RWPE2 (cell line): ENCODE results near the gene BCAS1.

ENCODE experiments used
- ATAC-seq: fragments of 200-7000 bp; cut with Tn5 transposase; 3 replicates; pipeline ENCODE4 v1.9.1; 2021; ENCODE audit warnings: low read depth
- DNase-seq: peaks from one replicate; pipeline ENCODE4 v3.0.0-alpha.2; 2020; ENCODE audit warnings: low spot score
- H3K27ac ChIP-seq: fragments of 450-650 bp; 2 replicates; pipeline ENCODE4 v1.5.1; 2017; ENCODE audit warnings: mild to moderate bottlenecking; ENCODE audit not compliant: poor library complexity, severe bottlenecking
- H3K27me3 ChIP-seq: fragments of 250-450 bp; sonication (Bioruptor Pico); 2 replicates; pipeline ENCODE4 v1.5.1; 2021; ENCODE audit warnings: mild to moderate bottlenecking, moderate library complexity; ENCODE audit not compliant: insufficient read depth, poor library complexity, severe bottlenecking
- H3K36me3 ChIP-seq: fragments of 250-450 bp; sonication (Bioruptor Pico); 2 replicates; pipeline ENCODE4 v1.5.1; 2020; ENCODE audit warnings: low read depth, mild to moderate bottlenecking, moderate library complexity
- H3K4me1 ChIP-seq: fragments of 250-450 bp; sonication (Bioruptor Pico); 2 replicates; pipeline ENCODE4 v1.5.1; 2021; ENCODE audit warnings: mild to moderate bottlenecking, moderate library complexity; ENCODE audit not compliant: insufficient read depth, poor library complexity, severe bottlenecking
- H3K4me3 ChIP-seq: fragments of 250-450 bp; sonication (Bioruptor Pico); 2 replicates; pipeline ENCODE4 v1.5.1; 2021; ENCODE audit warnings: mild to moderate bottlenecking, moderate library complexity; ENCODE audit not compliant: severe bottlenecking
- H3K9me3 ChIP-seq: fragments of 250-450 bp; sonication (Bioruptor Pico); 2 replicates; pipeline ENCODE4 v1.5.1; 2021; ENCODE audit warnings: mild to moderate bottlenecking, moderate library complexity; ENCODE audit not compliant: severe bottlenecking
- TF ChIP-seq, protein P1 (sequence below): fragments of 450-650 bp; IDR thresholded peaks from one replicate; pipeline ENCODE4 v1.5.1; 2017; ENCODE audit warnings: mild to moderate bottlenecking, moderate library complexity; ENCODE audit not compliant: poor library complexity, severe bottlenecking

BCAS1 gene

DNA sequence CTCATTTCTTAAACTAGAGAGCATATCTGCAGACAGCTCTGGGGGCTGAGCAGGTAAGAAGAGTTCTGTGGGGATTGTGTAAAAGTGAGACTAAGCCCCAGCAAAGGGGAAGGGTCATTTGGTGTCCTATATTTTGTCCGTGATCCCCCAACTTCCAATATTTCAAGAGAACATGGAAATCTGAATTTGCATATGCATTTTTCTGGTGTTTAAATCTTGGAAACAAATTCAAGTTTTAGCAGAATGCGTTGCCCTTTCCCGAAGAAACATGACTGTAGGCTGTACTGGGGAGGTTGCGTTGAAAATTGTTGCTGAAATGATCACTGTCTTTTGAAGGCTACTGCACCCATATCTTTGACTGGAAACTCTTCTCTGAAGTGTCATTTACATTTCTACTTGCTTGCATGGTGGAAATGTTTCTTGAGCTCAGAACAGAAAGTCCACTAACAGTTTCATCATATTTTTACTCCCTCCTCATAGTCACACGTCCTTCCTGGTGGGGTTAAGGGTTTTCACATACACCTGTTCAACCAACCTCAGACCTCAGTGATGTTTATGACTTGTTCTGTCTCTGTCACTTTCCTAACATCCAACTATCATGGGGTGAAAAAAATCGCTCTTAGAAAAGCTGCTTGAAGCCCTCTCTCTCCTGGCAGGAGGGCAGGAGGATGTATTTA lies 140.3 kb downstream of the BCAS1 start:
- Histone ChIP-seq H3K27me3 (no peaks in the 10 kb centered on the region), H3K9me3 (no peaks in the 10 kb centered on the region), H3K36me3 (no peaks in the 10 kb centered on the region), H3K27ac (peak overlapping the region; percentile 33), H3K4me3 (no peak overlapping the region), H3K4me1 (peaks cover 41% of the 10 kb centered on the region)
- ATAC-seq (no peak), DNase-seq (no peak)
- TF ChIP-seq, protein P1, sequence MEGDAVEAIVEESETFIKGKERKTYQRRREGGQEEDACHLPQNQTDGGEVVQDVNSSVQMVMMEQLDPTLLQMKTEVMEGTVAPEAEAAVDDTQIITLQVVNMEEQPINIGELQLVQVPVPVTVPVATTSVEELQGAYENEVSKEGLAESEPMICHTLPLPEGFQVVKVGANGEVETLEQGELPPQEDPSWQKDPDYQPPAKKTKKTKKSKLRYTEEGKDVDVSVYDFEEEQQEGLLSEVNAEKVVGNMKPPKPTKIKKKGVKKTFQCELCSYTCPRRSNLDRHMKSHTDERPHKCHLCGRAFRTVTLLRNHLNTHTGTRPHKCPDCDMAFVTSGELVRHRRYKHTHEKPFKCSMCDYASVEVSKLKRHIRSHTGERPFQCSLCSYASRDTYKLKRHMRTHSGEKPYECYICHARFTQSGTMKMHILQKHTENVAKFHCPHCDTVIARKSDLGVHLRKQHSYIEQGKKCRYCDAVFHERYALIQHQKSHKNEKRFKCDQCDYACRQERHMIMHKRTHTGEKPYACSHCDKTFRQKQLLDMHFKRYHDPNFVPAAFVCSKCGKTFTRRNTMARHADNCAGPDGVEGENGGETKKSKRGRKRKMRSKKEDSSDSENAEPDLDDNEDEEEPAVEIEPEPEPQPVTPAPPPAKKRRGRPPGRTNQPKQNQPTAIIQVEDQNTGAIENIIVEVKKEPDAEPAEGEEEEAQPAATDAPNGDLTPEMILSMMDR, result no peak

DNA sequence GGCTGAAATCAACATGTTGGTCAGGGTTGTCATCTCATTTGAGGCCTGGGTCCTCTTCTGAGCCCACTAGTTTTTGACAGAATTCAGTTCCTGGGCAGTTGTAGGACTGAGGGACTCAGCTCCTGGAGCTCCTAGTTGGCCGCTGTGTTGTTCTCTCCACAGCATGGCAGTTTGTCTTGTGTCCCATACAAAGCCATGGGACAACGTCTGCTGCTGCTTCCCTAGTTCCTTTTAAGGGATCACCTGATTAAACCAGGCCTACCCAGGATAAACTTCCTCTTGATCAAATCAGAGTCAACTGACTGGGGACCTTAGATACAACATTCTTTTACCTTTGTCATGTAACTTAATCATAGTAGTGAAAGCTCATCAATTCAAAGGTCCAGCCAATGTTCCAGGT lies 141.0 kb downstream of the BCAS1 start:
- no peaks in the 10 kb centered on the region for H3K9me3 ChIP-seq
- H3K27ac ChIP-seq, result no peak overlapping the region
- ATAC-seq (no peak), DNase-seq (no peak)
- H3K4me1 ChIP-seq, result peaks cover 37% of the 10 kb centered on the region
- TF ChIP-seq, protein P1, result no peak
- H3K36me3 ChIP-seq, result no peaks in the 10 kb centered on the region
- no peak overlapping the region for H3K4me3 ChIP-seq
- no peaks in the 10 kb centered on the region for H3K27me3 ChIP-seq

DNA sequence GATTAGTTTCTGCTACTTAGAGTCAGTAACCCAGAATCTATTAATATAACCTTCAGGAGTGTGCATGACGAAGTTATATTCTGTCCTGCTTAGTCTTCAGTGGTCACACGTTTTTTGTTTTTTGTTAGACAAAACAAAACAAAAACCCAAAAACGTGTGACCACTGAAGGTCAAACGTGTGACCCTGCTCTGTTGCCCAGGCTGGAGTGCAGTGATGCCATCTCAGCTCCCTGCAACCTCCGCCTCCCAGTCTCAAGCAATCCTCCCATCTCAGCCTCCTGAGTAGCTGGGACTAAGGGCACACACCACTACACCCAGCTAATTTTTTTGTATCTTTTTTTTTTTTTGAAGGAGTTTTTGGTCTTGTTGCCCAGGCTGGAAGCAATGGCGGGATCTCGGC lies 142.4 kb downstream of the BCAS1 start:
- no peaks in the 10 kb centered on the region for H3K27me3 ChIP-seq
- no peak for DNase-seq
- no peaks in the 10 kb centered on the region for H3K36me3 ChIP-seq
- H3K4me3 ChIP-seq, result no peak overlapping the region
- H3K27ac ChIP-seq, result peak overlapping the region; percentile 85
- TF ChIP-seq, protein P1, result no peak
- no peak for ATAC-seq
- no peaks in the 10 kb centered on the region for H3K9me3 ChIP-seq
- H3K4me1 ChIP-seq, result peaks cover 39% of the 10 kb centered on the region

DNA sequence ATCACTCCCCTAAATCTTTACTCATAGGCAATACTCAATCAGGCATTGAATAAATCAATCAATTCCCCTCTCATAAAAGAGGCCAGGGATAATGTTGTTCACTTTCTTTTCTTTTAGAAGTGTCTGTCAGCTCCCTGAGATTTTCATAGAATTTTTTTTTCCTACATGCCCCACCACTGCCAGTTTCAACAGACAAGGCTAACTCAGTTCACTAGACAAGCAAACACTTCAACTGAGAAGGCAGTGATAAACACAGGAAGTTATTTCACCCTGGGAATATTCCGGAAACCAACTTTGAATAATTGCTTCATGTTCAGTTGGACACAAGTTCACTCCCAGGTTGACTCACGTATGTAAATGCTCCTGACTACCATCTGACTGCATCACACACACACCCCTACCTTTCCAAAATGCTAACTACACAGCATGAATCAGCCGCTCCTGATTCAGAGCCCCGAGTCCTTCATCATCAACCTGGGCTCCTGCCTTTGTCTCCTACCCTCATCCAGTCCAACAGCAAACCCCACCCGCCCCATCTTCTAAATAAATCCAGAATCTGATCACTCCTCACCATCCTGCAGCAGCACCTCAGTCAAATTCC lies 143.9 kb downstream of the BCAS1 start:
- Histone ChIP-seq H3K4me1 (peaks cover 40% of the 10 kb centered on the region), H3K36me3 (no peaks in the 10 kb centered on the region), H3K27me3 (no peaks in the 10 kb centered on the region), H3K27ac (peak overlapping the region; percentile 85), H3K4me3 (no peak overlapping the region), H3K9me3 (no peaks in the 10 kb centered on the region)
- TF ChIP-seq, protein P1, result no peak
- peak; percentile 99 for ATAC-seq
- DNase-seq, result peak; percentile 97
